ENCODE results near the gene PLEKHA7.

The PLEKHA7 gene

GRCh38 chr11:16784097-16784496 is 230.1 kb downstream of the PLEKHA7 start:
- DNase-seq = no peak

- DNase-seq = no peak
These were observed 230.9 kb downstream of the PLEKHA7 start for GRCh38 chr11:16783321-16783801.

GRCh38 chr11:16781936-16782919 is 232.0 kb downstream of the PLEKHA7 start:
- no peak for DNase-seq

GRCh38 chr11:16780698-16781550 is 233.3 kb downstream of the PLEKHA7 start:
- DNase-seq = no peak

DNA sequence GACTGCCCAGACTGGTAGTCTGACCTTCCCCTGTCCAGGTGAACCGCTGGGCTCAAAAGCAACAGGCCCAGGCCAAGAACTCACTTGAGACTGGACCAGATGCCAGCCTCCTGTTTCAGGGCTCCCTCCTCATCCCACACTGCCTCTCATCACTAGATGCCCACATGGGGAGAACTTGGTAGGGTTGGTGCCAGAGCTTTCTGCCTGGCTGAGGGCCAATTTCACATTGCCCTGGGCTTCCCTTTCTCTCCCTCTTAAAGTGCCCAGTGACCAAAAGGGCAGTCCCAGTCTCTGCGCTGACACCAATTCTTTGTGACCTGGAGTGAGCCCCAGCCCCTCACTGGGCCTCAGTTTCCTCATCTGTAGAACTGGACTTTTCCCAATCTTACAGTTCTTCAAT is 234.1 kb downstream of the PLEKHA7 start:
- DNase-seq = no peak

GRCh38 chr11:16779436-16779835 is 234.8 kb downstream of the PLEKHA7 start:
- no peak for DNase-seq

- no peak for DNase-seq
These were observed 235.3 kb downstream of the PLEKHA7 start for GRCh38 chr11:16778876-16779275.

- no peak for DNase-seq
These were observed 235.9 kb downstream of the PLEKHA7 start for GRCh38 chr11:16778286-16778685.

- DNase-seq = no peak
These were observed 236.6 kb downstream of the PLEKHA7 start for GRCh38 chr11:16777613-16777975.

GRCh38 chr11:16776711-16777612 is 237.3 kb downstream of the PLEKHA7 start:
- no peak for DNase-seq

- no peak for DNase-seq
These were observed 238.5 kb downstream of the PLEKHA7 start for GRCh38 chr11:16775614-16776283.

DNA sequence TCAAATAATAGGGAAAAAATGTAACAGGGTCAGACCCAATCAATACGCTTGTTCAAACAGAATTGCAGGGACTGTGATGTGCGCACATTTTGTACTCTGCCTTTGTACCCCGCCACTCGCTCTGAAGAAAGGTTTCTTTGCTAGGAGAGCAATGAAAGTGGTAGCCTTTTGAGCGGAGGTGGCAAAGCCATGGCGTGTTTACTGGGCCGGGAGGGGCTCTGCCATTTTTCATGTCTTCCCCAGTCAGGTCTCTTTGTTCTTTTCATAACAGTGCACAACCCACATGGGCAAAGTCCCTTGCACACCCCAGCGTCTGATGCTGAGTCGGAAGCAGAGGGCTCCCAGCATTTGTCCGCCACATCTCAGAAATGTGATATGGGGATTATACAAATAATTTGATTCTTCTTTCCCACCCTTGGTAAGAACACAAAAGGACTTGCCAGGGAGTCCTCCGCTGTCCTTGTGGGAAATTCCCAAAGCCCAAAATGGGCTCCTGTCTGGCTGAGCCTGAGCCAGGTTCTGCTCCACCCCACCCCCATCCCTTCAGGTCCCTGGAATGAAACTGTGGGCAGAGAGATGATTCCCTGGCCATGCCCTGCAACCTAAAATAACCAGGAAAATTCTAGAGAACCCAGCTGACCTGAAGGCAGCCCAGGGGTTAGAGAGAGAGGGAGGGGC is 239.1 kb downstream of the PLEKHA7 start:
- no peak for DNase-seq

DNA sequence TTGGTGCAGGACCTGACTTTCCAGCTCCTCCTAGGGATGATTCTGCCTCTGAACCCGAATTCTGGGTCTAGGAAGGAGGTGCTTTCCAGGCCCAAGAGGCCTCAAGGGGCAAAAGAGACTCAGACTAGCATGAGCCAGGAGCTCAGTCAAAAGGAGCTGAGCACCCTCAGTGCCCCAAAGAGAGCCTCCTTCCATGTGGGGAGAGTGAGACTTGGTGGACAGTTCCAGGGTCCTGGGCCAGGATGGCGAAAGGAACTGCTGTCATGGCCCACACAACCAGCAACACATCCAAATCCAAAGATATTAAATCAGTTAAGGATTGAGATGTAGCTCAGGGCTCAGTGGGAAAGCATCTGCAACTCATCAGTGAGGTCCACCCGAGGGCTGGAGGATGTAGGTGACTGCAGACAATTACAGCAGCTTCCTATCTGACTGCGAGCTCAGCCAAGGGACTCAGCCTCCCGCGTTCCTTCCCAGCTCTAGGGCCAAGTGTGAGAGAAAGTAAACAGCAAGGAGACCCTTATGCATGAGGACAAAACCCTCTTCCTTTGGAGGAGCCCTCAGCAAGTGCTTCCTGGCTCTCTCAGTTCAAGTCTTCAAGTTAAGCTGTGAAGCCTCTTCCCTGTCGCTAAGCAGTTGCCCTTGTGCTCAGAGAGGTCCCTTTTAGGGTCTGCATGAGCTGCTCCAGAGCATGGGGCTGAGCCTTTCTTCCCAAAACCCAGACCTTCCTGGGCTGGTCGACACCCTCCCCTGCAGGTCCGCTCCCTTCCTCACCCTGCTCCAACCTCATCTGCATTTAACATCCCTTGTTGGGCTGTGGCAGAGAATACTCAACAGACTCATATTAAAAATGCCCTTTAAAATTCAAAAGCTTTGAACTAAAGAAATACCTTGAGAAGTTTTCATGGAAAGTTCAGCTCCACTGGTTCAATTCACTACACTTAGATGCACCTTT is 240.0 kb downstream of the PLEKHA7 start:
- no peak for DNase-seq

- no peak for DNase-seq
These were observed 242.1 kb downstream of the PLEKHA7 start for GRCh38 chr11:16772141-16772512.

DNA sequence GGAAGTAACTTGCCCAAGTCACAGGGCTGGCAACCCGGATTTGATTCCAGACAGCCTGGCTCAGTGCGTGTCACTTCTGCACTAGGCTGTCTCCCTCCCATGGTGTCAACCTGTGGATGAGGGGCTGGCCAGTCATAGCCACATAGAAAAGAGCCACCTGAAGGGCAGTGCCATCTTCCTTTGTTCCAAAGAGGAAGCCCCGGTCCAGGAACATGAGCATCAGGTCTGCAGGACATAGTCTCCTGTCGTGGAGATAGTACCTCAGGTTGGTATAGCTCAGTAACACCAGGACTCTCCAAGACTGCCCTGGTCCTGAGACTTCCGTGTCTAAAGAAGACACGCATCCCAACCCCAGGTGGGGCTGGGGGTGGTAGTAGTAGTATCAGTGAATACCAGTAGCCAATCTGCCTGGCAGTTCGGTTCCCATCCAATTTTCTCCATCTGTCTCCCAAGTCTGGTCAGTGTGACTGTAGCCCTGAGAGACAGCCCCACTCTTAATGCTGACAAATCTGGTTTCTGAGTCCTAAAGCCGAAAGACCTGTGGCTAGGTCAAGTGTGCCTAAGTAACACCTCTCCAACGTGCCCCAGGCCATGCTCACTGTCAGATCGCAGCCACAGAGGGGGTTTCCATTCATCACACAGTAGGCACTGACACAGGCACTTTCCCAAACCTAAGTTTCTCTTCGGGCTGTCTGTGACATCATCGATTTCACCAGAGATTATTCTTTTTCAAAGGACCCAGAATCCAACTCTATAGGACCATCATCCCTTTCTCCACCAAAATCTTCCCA is 242.7 kb downstream of the PLEKHA7 start:
- DNase-seq = no peak

GRCh38 chr11:16770016-16770415 is 244.2 kb downstream of the PLEKHA7 start:
- no peak for DNase-seq

DNA sequence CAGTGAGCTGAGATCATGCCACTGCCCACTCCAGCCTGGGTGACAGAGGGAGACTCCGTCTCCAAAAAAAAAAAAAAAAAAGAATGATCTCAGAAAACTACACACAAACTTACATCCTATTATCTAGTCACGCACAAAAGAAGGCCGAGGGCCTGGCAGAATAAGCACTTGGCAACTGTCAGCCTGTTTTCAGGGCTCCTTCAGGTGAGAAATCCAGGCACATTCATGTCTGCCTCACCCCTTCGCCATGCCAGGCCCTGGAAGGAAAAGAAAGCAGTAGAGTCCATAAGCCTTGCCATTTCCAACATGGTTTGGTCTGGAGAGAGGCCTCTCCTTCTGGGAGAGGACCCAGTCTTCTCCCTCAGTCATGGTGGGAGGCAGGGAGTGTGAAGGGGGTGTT is 244.8 kb downstream of the PLEKHA7 start:
- no peak for DNase-seq

GRCh38 chr11:16767957-16768356 is 246.3 kb downstream of the PLEKHA7 start:
- DNase-seq = no peak

- DNase-seq = no peak
These were observed 247.1 kb downstream of the PLEKHA7 start for GRCh38 chr11:16767137-16767536.
